ENCODE data around the gene TBPL2.
A peak's percentile ranks its signal among the peaks of the same experiment; 100 is the strongest.
"Not testable (repeated sequence)": the region's sequence is repeated elsewhere in the genome, so short reads cannot be mapped to it uniquely, and the experiment has no call there.

The TBPL2 gene

GRCh38 chr14:55438066-55438683 is 2.2 kb downstream of the TBPL2 start:
- DNase-seq, result no peak

- DNase-seq, result no peak
Observed at GRCh38 chr14:55436931-55437330, 3.5 kb downstream of the TBPL2 start.

- no peak for DNase-seq
Observed at GRCh38 chr14:55436519-55436918, 3.9 kb downstream of the TBPL2 start.

- no peak for DNase-seq
Observed at GRCh38 chr14:55434805-55435174, 5.6 kb downstream of the TBPL2 start.

DNA sequence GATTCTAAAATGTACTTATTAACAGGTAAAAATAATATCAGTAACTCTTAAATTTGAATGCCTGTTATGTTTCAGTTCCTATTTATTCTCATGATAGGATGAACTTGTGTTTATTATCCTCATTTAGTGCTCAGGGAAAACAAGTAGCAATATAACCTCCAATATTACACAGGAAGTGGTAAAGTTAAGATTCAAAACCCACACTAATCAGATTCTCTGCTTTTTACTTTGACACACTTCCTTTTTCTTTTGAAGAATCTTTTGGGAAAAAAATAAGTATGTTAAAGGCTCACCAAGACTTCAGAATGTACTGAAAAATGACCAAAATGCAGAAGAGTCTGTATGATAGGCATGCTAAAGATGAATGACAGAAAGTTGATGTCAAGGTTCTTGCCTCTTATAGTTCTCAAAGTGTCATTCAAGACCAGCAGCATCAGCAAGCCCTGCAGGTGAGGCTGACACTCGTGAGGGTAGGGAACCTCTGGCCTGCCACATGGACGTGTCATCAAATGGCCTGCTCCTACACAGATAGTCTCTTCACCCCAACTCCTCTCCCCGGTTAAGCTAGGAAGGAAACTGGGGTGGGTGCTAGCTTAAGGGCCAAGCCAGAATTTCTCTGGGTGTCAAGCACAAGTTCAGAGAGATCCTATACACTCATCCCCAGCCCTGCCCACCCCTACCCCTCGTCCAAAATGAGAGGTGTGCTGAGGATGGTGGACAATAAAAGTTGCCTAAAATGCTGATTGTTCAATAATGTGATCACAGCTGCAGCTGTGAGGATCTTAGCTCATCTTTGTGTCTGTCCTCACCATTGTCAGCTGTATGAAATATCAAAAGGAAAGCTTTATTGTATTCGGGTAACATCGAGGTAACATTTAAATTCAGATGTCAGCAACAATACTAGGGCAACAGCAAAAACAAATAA is 6.3 kb downstream of the TBPL2 start:
- no peak for DNase-seq

DNA sequence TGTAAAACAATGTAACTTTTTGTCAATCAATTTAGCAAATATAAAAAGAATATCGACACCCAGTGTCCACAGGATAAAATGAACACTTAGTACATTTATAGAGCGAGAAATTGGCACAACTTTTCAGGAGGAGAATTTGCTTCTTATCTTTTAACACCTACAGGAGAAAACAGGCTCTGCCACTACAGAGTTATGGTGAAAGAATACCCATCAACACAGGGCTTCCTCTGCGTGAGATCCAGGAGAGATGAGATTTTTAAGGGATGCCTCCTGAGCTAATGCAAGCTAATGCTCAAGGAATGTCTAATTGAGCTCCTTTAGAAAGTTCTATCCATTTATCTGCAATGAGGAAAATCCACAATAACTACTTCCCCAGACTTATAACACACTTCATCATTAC is 7.8 kb downstream of the TBPL2 start:
- DNase-seq, result no peak

DNA sequence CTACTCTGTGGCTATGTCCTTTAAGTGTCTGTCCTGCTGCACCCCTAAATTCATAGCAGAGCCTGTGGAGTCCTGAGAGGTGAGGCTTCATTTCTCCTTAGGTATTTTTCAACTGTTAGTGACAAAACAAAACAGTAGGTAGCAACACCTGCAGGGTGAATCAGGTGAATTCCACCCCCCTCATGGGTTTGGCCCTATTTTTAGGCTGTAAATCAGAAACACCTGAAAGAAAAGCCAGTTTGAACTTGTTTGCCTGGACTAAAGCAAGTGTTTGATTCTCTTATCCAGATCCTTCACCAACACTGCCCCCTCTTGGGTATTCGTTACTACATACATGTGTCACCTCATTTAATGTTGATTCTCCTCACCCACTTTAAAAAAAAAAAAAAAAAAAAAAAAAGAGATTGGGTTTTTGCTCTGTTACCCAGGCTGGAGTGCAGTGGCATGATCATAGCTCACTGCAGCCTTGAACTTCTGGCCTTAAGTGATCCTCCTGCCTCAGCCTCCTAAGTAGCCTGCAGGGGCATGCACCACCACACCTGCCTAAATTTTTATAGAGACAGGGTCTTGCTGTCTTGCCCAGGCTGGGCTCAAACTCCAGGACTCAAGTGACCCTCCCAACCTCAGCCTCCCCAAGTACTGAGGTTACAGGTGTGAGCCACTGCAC is 10.3 kb downstream of the TBPL2 start:
- DNase-seq, result no peak

- no peak for DNase-seq
Observed at GRCh38 chr14:55427439-55427838, 13.0 kb downstream of the TBPL2 start.

DNA sequence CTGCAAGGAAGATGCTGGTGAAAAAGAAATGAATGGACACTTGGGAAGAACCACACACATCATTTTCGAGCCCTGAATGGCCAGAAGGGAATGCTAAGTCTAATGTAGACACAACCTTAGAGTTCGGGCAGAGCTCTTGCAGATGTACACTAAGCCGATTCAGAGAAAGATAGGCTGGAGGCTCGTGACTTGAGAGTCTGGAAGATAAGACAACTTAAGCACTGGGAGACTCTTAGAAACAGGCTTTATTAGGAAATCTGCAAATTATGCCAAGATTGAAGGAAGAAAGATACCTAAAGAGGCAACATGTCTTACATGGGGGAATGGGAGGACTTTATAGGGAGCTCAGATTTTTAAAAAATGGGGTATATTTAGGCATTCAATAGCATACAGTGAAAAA is 13.5 kb downstream of the TBPL2 start:
- DNase-seq, result no peak

GRCh38 chr14:55425091-55425490 is 15.3 kb downstream of the TBPL2 start:
- DNase-seq, result no peak

DNA sequence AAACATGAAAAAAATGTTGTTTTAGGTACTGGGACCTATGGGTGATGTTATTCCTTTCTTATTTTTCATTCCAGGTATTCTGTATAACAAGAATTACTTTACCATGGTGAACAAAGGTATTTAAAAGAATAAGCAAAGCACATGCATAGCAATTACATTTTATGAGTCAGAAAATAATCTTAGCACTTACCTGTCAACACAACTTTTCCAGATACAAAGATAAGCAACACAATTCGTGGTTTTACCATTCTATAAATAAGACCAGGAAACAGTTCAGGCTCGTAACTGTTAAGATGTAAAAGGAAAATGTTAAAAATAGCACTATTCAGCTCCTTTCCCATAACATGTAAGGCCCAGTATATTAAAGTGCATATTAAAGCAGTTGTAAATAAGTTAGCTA is 16.4 kb downstream of the TBPL2 start:
- no peak for DNase-seq

DNA sequence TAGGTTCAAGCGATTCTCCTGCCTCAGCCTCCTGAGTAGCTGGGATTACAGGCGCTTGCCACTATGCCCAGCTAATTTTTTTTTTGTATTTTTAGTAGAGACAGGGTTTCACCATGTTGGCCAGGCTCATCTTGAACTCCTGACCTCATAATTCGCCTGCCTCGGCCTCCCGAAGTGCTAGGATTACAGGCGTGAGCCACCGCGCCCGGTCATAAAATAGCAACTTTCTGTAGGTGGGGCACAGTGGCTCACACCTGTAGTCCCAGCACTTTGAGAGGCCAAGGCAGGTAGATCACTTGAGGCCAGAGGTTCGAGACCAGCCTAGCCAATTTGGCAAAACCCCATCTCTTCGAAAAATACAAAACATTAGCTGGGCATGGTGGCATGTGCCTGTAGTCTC is 18.1 kb downstream of the TBPL2 start:
- not testable (repeated sequence) for DNase-seq

DNA sequence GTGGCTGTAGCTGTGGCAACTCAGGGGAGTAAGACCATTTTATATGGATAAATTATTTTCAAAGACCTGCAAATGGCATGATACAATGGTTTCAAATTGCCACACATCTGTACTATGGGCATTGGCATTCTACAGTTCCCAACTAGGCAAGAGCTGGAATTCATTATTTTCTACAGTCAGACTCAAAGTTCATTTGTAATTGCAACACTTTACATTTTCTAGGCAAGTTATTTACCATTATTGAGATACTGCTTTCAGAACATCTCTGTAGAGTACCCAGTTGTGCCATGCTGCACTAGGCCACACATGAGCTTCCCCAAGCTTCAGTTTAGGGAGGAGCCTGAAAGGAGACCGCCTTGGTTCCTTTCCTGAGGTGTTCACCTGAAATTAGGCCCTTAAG is 20.8 kb downstream of the TBPL2 start:
- no peak for DNase-seq

DNA sequence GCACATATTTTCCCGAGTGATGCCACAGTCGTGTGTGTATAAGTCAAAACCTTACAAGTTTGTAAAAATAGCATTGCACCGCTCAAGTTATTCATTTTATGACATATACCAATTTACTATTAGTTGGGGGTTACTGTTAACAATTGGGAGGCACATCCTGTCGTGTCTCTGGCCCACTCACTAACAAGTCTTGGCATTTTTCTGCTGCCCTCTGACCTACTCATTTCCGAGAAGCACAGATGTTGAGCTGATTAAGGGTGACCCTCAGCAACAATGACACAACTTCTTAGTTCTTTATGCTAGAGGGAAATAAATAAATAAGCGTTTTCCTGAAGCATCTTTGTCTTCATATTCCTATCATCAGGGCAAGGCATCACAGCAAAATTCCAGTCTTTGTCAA is 22.0 kb downstream of the TBPL2 start:
- no peak for DNase-seq

DNA sequence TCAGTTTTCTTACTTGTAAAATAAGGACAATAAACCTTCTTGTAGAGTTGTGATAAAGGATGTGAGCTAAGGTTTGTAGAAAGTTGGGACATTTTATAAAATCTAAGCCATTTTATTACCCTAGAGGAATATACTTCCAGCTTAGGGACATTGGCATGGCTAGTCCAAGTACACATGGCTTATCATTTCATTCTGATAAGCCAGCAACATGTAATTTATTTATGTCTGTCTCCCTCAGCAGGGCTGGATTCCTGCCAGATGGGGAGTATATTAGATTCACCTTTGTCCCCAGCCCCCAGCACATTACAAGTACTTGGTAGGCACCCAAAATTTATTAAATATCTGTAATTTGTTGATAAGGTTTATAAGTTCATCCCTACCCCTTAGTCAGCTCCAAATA is 22.5 kb downstream of the TBPL2 start:
- no peak for DNase-seq

DNA sequence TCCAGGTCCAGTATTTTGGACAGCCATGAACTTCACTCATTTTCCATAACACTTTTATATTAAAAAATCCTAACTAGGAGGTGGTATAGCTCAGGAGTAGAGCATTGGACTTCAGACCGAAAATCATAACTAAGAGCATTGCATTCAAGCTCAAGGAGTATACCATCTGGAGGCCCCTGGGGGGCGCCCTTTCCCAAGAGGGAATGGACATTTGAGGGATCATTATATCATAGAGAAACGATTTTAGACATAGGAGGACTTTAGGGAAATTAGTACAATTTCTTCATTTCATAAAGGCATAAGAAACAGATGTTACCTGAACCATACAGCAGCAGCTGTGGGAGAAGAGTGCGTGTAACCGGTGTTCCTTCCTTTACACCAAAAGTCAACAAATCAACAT is 23.6 kb downstream of the TBPL2 start:
- DNase-seq, result no peak

DNA sequence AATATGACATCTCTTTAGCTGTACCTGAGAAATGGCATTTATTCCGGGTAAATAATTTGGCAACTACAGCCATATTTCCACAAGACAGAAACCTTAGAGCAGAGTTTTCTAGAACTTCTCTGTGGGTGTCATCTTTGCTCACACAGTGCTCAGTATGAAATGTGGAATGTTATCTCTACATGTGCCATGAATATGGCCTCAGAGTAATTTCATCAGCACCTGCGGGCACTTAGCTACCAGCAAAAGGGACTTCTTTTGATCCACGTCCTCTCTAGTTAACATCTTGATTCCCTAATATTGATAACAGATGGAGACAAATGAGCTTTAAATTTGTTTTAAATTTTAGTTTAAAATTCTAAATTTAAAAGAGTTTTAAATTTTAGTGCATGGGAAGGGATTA is 25.9 kb downstream of the TBPL2 start:
- no peak for DNase-seq

DNA sequence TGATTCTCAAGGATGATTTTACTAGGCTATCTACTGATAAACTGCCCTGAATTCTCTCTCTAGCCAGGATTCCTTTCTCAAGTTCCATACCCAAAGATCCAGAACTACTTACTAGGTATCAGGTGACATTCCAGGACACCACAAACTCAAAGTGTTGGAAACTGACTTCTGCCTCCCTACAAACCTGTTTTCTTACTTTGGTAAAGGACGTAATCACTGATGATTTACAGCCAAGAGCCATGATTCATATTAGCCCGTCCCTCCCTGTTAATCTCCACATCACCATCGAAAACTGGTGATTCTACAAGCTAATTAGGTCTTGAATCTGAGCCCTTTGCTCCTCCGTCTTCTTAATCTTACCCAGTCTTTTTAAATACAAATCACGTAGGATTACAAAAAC is 27.7 kb downstream of the TBPL2 start:
- no peak for DNase-seq

DNA sequence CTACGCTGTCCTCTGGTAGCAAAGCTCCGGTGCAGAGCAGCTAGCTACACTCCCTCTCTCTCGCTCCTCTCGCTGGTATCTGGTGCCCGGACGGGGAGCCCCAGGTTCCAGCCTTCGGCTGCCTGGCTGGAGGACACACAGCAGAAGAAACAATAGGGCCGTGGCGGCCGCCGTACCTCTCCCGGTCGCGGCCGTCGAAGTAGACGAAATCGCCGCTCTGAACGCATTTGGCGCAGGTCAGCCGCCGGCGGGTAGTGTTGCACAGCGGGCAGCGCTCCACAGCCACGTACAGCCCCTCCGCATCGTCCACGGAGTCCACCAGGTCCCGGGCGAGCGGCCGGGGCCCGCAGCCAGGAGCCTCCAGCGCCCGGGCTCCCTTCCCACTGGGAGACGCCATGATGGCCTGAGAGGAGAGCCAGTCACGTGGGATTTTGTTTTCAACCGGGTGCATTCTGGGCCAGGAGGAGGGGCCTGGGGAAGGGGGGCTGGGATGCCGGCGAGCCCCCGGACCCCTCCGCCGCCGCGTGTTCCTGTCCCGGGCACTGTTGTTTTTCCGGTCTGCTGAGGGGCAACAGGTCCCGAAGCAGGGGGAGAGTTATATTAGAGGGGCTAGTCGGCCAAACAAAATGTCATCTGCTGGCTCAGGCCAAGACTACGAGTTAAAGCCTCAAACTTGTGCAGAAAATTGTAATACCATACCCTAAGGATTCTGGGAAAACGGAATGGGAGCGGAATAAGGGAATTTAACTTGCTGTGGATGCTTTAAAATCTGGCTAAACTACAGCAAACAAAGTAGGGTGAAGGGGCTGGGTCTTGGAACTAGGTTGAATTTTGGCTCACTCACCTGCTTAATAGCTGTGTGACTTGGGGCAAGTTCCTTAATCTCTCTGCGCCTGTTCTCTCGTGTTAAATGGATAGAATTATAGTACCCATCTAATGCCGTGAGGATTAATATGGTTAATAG is 28.7 kb downstream of the TBPL2 start, which contains the start of gene ATG14:
ATG14 (minus strand) TSS at position 405 of the 964 bp plus-strand sequence; CDS start at position 397, 8 bp downstream.
- DNase-seq, result peak; percentile 95

GRCh38 chr14:55410876-55411275 is 29.5 kb downstream of the TBPL2 start:
- DNase-seq, result no peak

DNA sequence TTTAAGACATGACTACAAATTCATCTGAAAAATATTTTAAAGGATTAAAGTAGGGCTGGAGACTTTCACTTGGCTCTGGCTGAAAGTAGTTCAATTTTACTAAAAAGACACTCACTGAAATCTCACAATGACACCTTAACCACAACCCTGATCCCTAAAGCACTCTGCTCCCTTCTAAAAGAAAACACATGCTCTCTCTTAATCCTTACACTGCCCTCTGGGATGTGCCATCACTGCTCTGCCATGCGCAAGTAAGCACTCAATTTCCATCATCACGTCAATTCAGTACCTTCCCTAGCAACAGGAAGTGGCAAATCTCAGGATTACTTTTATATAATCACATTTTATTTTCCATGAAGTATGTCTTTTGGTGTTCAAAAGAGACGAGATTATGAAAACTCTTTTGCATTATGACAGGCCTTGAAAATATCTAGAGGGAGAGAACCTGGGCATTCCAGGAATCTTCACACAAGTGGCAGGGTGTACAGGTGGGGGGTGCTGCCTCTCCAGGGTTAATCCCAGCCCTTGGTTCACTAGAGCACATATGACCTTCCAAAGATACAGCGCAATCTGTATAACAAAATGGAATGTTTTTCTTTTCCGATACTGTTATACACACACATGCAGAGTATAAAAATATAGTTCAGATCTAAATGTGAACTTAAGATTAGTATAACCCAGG is 36.1 kb downstream of the TBPL2 start:
- no peak for DNase-seq

DNA sequence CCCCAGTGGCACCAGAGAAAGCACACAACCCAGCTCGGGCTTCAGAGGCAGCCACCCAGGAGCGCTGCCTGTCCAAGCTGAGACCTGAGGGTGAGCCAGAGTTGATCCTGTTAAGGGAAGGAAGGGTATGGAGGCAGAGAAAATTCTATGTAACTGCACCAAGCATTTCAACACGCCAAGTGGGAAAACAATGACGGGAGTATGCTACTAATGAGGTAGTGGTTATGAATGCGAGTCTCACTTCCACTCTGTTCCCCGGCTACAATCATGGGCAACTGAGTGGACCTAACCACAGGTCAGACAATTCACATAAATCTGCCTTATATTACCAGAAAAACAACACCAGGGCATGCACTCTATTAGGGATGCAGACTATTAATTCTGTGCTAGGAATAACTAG is 38.7 kb downstream of the TBPL2 start:
- no peak for DNase-seq

Data from retina (tissue), 1 donor.